Inferior parietal cortex (tissue), 1 donor: Measurements from ENCODE around the gene GNAQ.

Source experiments
- DNase-seq: peaks from one replicate; pipeline ENCODE4 v3.0.0-alpha.2; 2016; ENCODE audit errors: extremely low spot score

The GNAQ gene

DNA sequence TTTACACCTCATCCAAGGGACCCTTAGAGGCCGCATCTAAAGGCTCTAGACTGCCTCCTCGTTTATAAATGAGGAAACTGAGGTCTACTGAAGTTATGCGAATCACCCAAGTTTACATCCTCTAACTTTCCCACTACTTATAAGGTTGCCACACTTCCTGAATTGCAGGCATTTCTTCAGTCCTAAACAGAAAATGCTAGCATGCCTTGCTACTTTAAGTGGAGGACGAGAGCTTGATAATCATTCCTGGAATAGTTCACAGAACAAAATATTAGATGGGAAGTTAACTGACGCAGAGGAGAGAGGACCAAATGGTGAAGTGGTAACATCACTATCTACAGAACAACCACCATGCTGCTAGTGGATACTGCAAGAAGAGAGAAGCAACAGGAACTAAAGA lies 85.8 kb downstream of the GNAQ start:
- no peak for DNase-seq

DNA sequence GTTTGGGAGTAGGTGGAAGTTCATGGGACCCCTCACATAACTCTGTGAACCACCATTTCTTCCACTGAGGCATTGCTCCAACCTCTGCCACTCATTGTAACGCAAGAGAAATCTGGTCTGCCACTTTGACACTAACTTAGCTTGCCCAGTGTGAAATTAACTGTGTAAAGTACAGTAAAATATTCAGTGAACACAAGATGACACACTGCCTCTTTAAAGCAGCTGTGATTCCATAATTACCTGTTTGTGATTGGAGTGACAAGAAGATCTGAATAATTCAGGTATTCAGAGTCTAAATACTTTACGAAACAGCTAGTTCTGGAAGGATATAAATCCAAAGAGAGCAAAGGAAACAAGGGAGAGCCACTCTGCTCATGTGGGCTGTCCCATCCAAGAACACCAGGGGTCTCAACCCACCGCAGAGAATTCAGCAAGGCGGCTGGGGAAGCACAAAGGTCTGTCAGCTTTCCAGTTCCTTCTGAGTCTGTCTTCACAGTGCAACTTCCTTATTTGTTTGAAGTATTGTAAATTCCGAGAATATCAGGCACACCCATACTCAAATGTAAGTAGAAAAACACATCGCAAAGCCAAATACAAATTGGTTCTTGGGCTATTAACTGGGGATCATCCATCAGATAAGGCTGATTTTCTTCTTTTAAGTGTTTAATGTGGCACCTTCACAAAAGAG lies 86.9 kb downstream of the GNAQ start:
- DNase-seq: no peak

- no peak for DNase-seq
These were observed 88.6 kb downstream of the GNAQ start for GRCh38 chr9:77943057-77943456.

DNA sequence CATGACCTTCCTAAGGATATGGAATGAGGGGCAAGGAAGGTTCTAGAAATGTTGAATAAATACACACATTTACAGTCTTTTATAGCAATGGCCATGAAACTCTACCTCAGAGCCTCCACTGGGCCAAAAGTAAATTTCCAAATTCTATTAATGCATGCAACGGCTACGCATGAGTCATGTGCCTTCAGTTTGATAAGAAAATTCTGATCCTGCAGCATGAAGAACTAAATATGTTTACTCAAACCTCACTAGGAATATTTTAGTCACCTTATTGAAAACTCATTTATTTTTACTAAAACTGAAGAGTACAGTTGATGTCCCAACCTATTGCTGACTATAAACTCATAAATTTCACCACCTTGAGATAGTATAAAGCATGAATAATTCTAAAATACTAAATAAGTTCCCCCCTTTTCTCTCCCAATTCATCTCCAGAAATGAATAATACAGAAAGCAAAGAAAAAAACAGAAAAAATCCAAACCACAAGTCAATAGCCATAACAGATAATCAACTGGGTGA lies 92.4 kb downstream of the GNAQ start:
- DNase-seq: no peak

DNA sequence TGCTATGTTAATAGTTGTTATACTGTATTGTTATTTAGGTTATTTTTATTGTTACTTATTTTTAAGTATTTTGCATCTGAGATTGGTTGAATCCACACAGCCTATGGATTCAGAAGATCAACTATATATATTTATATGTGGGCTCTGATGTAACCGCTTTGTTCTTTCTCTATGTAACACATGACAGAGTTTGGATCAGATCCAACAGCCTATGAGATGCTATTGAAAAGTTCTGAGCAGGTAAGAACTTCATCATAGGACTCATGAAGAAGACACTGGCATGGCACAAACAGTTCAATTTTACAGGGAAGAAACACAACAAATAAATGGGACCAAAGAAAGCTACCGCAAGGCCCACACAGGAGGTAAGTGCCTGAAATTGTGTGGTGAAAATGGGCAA lies 93.4 kb downstream of the GNAQ start:
- DNase-seq: no peak

DNA sequence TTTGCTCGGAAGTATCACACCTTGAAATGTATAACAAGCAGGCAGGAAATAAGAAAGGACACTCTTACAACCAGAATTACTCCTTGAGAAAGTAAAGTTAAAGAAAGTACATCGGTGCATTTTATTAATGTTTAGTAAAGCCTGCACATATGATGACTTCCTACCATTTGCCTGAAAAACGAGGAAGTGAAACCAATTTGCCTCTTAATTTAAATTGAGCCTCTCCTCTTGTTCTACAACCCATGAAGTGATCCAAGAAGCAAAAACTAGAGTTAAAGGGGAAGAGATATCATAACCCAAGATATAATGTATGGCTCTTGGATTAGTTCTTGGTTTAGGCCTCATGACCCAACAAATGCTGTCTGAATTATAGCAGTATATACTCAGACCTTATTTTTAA lies 95.6 kb downstream of the GNAQ start:
- no peak for DNase-seq

DNA sequence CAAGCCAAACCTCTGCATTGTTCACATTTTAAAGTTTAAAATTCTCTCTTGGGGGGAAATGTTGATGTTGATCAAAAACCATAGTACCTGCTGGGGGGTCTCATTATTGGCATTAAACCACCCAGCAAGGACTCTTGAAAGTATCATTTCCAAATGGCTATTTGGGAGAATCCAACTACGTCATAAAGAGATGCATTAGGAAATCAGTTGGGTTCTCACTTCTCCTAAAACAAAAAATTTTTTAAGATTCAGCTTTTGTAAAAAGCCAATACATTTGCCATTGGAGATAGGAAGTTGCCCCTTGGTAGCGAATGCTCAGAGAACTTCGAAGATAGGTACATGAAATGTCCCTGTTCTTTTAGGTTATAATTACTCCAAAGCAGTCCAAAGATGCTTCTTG lies 96.4 kb downstream of the GNAQ start:
- no peak for DNase-seq

DNA sequence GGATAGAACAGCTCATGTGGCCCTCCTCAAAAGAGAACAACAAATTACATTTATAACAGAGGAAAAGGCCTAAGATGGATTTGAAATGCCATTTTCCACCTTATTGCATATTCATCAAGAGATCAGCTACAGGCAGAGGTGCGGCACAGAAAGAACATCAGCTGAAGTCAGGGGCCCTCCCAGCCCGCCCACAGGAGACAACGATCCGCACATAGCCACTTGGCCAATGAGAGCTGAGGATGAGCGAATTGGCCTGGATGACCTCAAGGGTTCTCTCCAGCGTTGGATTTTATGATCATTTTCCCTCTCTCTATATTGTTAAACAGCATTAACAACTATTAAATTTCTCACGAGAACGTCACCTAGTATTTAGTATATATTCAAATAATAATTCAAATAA lies 97.6 kb downstream of the GNAQ start:
- no peak for DNase-seq

GRCh38 chr9:77933019-77933418 lies 98.6 kb downstream of the GNAQ start:
- no peak for DNase-seq

DNA sequence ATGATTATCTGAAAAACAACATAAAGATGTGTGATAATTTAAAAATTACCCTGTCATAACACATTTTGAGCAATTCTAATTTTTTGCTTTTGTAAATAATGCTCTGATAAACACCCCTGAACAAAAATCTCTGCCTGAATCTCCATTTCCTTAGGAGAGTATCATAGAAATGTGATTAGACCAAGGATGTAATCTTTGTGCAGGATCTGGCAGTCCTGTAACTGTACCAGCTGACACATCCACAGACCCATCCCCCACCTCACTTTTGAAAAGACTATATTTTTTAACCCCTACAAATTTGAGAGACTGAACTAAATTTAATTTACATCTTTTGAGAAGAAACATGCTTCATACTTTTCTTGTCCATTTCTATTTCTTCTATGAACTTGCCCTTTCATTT lies 101.7 kb downstream of the GNAQ start:
- DNase-seq: no peak

DNA sequence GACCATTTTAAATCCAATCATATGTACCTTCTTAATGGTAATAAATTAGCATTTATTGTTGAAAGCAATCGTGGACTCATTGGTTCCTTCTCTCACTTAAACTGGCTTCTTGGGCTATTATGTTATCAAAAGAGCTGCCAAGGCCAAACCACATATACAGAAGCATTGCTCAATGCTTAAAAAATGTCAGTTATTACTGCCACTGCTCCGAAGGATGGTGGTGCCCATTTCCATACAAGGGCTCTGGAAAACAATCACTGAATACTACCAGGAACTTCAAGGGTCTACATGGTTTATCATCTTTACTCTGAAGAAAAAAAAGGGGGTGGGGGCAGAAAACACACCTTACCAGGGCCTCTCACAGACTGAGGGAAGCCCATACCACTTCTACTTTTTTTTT lies 104.3 kb downstream of the GNAQ start:
- no peak for DNase-seq

DNA sequence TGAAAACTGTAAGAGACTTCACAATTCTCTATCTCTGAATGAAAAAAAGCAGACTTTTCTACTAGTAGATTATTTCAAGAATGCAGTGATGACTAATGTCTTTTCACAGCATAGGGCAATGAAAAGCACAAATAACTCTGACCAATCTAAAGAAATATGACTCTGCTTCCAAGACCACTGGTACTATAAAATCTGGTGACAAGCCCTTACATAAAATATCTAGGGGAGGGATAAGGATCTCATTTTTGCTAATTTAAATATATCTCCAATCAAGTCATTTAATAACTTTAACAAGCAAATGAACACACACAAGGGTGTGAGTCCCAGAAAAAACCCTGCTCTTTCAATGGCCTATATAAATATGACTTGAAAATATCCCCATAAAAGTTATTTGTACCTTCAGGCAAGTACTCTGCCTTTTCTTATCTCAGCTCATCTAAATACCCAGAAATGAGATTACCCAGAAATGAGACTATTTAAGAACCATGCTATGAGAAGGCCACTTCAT lies 105.2 kb downstream of the GNAQ start:
- DNase-seq: no peak

DNA sequence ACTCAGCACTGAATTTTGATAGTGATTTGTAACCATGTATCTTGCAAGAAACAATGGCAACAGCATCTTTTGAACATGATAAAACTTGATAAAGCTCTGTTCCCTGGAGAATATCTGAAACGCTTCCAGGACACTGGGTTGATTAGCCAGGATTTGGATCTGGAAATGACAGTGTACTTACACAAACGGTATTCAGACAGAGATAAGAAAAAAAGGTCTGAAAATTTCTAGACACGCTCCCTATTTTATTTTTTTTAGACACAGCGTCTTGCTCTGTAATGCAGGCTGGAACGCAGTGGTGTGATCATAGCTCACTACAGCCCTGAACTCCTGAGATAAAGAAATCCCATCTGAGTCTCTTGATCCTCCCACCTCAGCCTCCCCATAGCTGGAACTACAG lies 109.0 kb downstream of the GNAQ start:
- DNase-seq: no peak

- DNase-seq: no peak
These were observed 113.8 kb downstream of the GNAQ start for GRCh38 chr9:77917800-77918199.

GRCh38 chr9:77916820-77917219 lies 114.8 kb downstream of the GNAQ start:
- no peak for DNase-seq

DNA sequence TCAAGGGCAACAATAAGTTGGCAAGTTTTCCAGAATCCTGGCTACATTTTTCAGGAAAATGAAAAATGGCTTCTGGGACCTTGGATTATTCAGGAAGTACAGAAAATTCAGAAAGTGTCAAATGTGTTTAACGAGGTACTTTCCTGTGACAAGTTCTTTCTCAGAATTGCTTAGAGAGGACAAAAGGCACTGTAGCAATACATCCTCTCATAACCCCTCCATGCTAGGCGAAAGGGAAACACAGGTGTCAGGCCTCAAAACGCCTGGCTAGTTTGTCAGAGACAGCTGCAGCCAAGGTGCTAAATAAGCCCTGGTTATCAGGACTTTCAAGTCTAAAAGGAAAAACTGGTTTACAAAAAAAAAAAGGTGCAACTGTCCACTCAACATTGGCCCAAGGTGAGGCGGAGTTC lies 115.2 kb downstream of the GNAQ start:
- no peak for DNase-seq

DNA sequence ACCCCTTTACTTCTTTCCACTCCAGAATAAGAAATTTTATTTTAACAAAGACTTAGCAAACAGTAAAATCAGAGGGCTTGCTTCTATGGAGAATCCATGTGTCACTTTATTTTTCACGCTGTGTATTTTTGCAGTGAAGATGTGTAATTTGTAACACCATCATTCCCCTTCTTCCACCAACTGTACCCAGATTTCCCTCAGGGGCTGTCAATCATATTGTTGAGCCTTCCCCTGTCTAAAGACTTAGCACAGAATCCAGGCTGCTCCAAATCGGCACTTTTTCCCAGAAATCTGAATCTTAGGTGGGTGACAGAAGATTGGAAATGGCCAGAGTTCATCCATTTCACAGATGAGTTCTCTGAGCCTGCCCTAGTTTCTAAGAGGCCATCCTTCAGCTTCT lies 115.9 kb downstream of the GNAQ start:
- no peak for DNase-seq

DNA sequence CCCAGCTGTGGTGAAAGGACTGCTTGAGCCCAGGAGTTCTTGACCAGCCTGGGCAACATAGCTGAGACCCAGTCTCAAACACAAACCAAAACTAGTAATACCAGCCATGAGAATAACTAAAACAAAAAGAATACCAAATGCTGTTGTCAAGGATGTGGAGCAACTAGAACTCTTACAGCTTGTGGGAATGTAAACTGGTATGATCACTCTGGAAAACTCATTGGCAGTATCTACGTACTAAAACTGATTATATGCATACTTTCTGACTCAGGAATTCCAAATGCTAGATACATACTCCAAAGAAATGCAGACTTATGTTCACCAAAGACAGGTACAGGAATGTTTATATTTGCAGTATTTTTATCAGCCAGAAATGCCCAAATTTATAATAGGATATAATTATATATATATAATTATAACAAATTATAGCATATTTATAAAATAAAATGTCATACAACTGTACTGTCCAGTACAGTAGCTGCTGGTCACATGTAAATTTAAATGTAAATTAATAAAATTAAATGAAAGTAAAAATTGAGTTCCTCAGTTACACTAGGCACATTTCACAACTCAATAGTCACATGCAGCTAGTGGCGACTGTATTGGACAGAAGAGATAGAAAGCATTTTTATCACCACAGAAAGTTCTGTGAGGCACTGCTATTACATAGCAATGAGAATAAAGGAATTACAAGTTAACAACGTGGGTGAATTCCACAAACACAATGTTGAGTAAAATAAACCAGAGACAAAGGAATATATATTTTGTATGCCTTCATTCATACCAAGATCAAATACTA lies 118.5 kb downstream of the GNAQ start:
- DNase-seq: no peak

- DNase-seq: no peak
These were observed 119.7 kb downstream of the GNAQ start for GRCh38 chr9:77911928-77912327.

DNA sequence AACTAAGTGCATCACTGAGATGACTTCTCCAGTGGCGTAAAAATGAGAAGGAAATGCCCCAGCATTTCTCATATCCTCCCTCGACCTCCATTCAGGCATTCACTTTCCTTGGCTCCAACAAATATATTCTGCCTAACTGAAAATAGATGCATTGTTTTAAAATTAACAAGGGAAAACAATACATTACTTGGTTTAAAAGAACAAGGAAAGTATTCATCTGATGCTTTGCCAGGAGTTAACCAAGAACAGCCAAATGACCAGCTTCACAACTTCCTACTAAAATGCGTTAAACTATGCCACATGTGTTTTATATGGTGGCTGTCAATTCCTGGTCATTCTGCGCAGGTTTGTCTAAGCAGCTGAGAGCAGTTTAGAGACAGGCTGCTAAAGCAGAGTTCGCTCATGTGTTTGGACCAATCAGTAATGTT lies 121.4 kb downstream of the GNAQ start:
- DNase-seq: peak; percentile 39

DNA sequence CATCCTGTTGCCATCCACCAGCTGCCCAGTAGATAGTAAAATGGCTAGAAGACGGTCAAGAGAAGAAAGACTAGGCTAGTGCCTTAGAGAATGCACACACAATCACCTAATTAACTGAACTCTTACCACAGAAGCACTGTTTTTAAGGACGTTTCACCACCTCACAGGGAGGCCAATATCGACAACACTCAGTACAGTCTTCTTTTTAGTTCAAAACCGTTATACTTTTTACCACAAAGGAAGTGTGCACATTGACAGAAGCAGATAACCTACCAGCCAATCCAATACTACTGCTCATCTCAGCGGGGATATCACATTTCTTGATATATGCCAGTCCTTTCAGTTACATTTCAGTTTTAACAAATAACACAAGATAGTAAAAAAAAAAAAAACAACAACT lies 122.3 kb downstream of the GNAQ start:
- DNase-seq: no peak

- no peak for DNase-seq
These were observed 123.3 kb downstream of the GNAQ start for GRCh38 chr9:77908293-77908692.

DNA sequence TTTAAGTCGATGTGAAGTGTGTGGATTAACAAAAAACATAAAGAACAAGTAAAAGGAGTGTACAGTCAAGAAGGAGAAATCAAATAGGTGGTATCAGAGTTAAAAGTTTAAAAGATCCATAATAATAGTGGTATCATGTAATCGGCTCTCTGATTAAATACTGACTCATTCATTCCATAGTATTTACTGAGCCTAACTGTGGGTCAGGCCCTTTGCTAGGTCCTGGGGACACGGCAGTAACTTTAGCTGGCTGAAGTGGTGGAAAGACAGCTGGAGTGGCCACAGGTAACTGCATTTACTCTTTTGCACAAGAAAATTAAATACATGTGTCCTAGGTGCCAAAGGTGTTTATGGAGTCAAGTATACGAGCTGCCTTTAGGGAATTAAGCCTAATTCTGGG lies 124.0 kb downstream of the GNAQ start:
- no peak for DNase-seq
